Heart left ventricle (tissue), 13 donors: ENCODE measurements around the gene RPL18A.

ENCODE experiments used
- CTCF ChIP-seq, 12 donors: fragments of 200-600 bp; sonication (generic) in 4 of 12; IDR thresholded peaks; one replicate each; pipeline versions ENCODE4 v1.5.0 to v1.8.0; 2018 to 2022; ENCODE audit warnings: antibody characterized with exemption in 12 of 12, mild to moderate bottlenecking in 5 of 12
- POLR2A ChIP-seq, 2 donors: fragments of 450-650 bp; IDR thresholded peaks; one replicate each; pipeline ENCODE4 v1.6.1; 2017; ENCODE audit warnings: antibody characterized with exemption in 2 of 2, mild to moderate bottlenecking in 2 of 2, moderate library complexity in 2 of 2
- donor health status: ischemic (EF 13 %, LVEDD 7.1; RV severe dilation, severe dysfunction).
- donor health status: DM: no; HTN: yes; CAD: no.
- donor health status: DM: no; HTN: no; CAD: no.
- donor health status: ischemic (EF 25% LVEDD 6.9; RV normal size, moderate dysfunction).
- donor health status: ischemic (EF 25% LVEDD 5.7; RV mildly dilated, moderate dysfunction).
- donor health status: ischemic (EF 35%, LVEDD 5.7; RV mildly dilated, moderate dysfunction).
- donor health status: nonischemic (EF 11% LVEDD 7.7; RV severe dilation, severe dysfunction).
- donor health status: DM: yes; HTN: yes; CAD: no.
- donor health status: PGD.
- donor health status: ischemic (EF 29% LVEDD 5.4; RV normal size, mild dysfunction).
- donor health status: nonischemic (EF 23%, LVEDD 6.1; RV moderate dilation, normal function).

- TF ChIP-seq POLR2A (IDR thresholded peaks at IDR 0.05) (no peak), CTCF (IDR thresholded peaks at IDR 0.05) (no peak)
Measured at GRCh38 chr19:17888260-17888659, 28.6 kb downstream of the RPL18A start.
